ENCODE measurements around the gene SART3.
"Not testable (repeated sequence)": the region's sequence is repeated elsewhere in the genome, so short reads cannot be mapped to it uniquely, and the experiment has no call there.

SART3 gene

DNA sequence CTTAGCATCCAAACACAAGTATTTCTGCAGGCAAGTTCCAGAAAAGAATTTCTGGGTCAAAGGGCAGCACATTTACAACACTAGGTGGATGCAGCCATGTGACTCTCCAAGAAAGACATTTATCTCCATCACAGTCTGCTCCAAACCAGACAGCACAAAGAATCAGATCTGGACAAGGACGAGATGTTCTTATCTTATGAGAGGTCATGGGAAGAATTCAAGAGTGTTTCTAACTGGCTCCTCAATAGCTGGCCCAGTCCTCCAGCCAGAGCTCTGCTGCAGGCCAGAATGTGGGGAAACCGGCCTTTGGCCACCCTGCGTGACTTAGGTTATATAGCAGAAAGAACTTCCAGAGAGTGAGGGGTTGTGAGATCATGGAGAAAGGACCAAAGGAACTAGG lies 19.6 kb upstream of the SART3 start:
- no peak for DNase-seq (ENCODE audit: low read depth in 2 of 2)

DNA sequence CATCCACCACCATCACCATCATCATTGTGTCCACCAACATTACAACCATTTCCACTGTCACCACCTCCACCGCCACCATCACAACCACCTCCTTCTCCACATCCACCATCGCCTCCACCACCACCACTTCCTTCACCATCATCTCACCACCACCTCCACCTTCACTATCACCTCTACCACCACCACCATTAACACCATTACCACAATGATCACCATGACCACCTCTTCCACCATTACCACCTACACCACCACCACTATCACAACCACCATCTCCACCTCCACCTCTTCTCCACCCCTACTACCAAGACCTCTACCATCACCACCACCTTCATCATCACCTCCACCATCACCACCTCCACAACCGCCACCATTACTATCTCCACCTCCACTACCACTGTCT lies 17.8 kb upstream of the SART3 start:
- no peak for DNase-seq (ENCODE audit: low read depth in 2 of 2)

- DNase-seq (ENCODE audit: low read depth in 2 of 2): no peak
These were observed 17.3 kb upstream of the SART3 start for GRCh38 chr12:108578264-108578663.

- no peak for DNase-seq (ENCODE audit: low read depth in 2 of 2)
These were observed 16.5 kb upstream of the SART3 start for GRCh38 chr12:108577458-108577857.

DNA sequence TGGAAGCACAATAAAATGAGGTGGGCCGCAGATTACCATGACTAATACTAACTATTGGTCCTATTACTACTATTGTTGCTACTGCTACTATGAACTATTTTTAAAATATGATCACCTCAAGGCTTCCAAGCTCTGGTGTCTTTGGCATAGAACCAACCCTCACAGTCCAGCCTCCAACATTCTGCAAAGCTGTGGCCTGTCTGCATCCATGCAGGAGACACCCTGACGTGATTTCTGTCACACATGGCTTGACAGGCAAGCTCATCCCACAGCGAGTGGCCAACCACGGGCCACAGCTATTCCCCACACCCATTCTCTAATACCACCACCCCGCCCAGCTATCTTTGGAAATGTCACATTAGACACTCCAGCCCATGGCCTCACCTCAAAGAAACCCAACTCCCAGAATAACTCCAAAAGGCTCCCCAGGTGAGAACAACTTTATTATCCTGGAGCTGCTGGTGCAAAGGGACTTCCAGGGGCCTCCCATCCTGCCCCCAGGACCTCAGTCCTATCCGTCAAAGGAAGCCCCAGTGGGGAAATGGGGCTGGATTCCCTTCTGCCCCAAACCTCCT lies 15.8 kb upstream of the SART3 start:
- DNase-seq (ENCODE audit: low read depth in 2 of 2): no peak

DNA sequence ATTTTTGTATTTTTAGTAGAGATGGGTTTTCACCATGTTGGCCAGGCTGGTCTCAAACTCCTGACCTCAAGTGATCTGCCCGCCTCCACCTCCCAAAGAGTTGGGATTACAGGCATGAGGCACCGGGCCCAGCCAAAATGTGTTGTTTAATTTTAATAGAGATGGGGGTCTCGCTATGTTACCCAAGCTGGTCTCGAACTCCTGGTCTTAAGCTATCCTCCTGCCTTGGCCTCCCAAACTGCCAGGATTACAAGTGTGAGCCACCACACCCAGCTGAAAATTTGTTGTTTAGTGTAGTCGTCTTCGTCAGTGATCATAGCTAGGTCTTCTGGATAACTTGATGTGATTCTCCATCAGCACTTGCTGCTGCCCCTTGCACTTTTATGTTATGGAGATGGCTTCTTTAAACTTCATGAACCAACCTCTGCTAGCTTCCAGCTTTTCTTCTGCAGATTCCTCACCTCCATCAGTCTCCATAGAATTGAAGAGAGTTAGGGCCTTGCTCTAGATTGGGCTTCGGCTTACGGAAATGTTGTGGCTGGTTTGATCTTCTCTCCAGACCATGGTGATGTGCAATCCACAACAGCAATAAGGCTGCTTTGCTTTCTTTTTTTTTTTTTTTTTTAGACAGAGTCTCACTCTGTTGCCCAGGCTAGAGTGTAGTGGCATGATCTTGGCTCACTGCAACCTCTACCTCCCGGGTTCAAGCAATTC lies 14.4 kb upstream of the SART3 start:
- DNase-seq (ENCODE audit: low read depth in 2 of 2): no peak

GRCh38 chr12:108574276-108574675 lies 13.3 kb upstream of the SART3 start:
- DNase-seq (ENCODE audit: low read depth in 2 of 2): not testable (repeated sequence)

DNA sequence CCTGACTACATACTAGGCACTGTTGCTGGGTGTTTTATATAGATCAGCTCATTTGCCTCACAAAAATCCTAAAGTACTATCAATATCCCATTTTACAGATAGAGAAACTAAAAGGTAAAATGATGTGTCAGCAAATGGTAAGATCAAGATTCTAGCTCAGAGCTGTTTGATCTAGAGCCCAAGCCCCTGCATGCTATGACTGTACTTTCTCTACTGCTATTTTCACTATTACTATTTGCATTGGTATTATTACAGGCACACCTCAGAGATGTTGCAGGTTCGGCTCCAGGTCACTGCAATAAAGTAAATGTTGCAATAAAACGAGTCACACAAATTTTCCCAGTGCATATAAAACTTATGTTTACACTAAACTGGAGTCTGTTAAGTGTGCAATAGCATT lies 12.3 kb upstream of the SART3 start:
- no peak for DNase-seq (ENCODE audit: low read depth in 2 of 2)

DNA sequence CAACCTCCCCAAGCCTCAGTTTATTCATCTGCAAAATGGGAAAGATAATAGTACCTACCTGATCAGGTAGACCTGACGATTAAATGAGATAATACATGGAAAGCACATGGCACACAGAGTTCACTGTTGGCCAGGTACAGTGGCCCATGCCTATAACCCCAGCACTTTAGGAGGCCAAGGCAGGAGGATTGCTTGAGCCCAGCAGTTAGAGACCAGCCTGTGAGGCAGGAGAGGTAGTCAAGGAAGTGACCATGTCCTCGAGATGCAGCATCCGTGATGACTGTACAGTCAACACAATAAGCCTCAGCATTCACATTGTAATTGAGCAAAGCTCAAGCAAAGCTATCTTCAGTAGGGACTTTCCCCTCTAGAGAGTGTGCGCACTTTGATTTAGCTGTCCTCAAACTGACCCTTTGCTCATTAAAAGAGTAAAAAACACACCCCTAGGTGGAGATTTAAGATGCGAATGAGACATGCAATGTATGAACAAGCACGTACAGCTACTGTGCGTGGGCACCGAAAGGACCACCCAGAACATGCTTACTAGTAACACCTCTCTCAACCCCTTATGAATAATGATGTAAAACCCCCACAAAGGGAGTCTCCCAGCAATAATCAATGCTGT lies 11.3 kb upstream of the SART3 start:
- DNase-seq (ENCODE audit: low read depth in 2 of 2): no peak

- DNase-seq (ENCODE audit: low read depth in 2 of 2): no peak
These were observed 10.7 kb upstream of the SART3 start for GRCh38 chr12:108571609-108572165.

DNA sequence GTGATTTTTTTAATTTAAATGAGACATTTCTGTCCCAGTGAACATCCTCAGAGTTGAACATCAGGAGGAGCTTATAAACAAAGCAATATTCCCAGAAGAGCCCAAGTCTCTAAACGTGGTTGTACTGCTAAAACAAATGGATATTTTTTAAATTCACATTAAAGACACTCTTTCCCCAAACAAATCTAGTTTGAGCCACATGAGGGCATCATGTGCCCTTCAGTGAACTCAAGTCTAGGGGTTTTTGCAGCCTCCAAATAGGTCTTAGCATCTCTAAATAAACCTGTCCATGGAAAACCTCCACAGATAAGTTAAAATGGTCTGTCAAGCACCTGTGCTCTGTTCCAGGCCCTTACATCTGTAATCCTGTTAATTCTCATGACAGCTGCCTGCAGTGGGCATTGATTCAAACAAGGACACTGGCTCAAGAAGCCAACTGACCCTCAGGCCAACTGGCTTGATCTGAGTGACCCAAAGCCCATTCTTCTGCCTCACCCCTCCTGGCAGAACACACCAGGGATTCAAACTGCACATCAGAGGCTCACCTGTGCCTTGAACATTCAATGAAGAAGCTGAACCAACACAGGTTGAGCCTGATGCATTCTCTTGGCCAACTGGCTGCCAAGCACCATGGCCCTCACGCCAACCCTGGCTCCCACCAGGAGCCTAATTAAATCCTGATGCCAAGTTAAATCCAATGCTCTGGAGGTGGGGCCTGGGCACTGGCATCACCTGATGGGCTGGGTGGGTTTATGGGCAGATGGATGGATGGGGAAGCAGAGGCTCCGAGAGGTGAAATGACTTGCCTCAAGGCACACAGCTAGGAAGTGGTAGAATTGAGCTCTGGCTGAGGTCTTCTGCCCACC lies 10.0 kb upstream of the SART3 start:
- no peak for DNase-seq (ENCODE audit: low read depth in 2 of 2)

GRCh38 chr12:108568338-108569154 lies 7.6 kb upstream of the SART3 start:
- no peak for DNase-seq (ENCODE audit: low read depth in 2 of 2)

DNA sequence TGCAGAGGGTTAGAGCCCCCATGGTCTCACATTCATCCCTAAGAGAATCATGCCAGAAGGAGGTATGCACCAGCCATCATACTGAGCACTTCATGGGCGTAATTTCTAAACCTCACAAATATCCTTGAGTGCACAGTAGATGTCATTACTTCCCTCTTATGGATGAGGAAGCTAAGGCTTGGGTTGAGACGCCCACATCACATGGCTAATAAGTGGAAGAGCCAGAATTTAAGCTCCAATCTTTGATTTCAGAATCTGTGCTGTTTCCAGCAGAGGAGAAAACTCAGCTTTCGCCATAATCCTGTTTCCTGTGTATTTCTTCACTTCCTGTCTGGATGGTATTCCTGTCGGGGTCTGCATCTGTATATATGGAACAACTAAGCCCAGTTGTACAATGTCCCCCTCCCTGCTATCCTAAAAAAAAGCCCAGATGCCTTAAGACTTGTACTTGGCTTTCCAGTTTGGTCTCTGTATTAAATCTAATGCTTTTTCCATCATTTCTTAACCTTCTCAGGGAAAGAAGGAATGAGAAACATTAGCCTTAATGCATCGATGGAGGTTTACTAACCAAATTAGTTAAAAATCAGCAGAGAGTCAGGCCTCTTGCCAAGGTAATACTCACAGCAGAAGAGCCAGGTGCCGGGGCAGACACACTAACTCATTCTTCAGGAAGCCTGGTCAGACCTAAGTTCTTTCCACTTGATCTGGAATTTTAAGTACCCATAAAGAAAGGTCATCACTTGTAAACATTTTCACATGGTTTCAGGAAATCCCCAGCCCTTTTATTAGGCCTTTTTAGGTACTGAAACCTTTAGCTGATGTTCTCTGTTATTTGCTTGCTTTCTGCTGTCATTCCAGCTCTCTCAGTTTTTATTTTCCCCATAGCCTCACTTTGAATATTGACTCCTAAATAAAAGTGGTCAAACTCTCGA lies 6.7 kb upstream of the SART3 start:
- no peak for DNase-seq (ENCODE audit: low read depth in 2 of 2)

- DNase-seq (ENCODE audit: low read depth in 2 of 2): no peak
These were observed 5.5 kb upstream of the SART3 start for GRCh38 chr12:108566452-108566851.

DNA sequence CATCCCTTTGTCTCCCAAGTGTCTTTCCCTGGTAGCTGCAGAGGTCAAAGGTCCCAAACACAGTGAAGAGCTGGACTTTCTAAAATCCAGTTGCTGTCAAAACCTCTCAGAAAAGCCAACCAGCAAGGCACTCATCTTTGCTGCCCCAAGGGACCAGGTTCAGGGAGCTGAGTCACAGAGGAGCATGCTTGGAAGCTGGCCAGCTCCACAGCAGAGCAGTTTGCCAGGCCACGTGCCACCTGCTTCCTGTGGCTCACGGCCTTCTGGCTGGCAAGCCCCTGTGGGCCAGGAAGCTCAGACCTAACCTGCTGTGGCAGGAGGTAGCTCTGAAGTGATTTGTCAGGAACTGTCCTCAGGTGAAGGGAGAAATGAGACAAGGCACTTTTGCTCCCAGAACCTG lies 5.0 kb upstream of the SART3 start:
- peak; percentile 53 to 56 for DNase-seq (ENCODE audit: low read depth in 2 of 2)

GRCh38 chr12:108565146-108565545 lies 4.2 kb upstream of the SART3 start:
- DNase-seq (ENCODE audit: low read depth in 2 of 2): no peak

- DNase-seq (ENCODE audit: low read depth in 2 of 2): no peak
These were observed 3.8 kb upstream of the SART3 start for GRCh38 chr12:108564724-108565123.

- no peak for DNase-seq (ENCODE audit: low read depth in 2 of 2)
These were observed 2.8 kb upstream of the SART3 start for GRCh38 chr12:108563804-108564151.

DNA sequence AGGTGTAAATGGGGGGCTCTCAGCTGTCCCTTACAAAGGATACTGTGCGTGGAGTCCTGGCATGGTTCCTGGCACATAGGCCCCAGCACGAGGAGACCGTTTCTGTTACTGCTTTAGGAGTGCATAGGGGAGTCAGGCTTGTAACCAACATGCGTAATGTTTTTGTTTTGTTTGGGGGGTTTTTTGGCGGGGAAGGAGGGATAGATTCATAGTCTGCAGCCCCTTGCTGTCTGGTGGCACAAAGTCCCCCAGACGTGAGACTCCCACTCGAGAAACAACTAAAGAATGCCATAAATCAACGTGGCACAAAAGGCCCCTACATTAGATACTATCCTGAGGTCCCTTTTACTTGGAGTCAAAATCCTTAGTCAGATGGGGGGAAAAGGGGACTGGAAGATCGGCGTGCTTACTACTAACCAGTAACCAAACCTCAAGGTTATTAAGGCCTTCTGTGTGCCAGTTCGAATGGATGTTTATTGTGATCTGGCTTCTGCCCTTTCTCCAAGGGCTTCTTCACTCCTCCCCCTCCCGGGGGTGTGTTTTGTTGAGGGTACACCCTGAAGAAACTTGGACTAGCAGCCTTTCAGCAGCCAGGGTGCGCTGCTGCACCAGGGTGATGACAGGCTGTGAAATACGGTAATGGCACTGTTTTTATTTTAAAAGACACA lies 2.3 kb upstream of the SART3 start:
- DNase-seq (ENCODE audit: low read depth in 2 of 2): peak; percentile 64 to 77
